SJCRH30 (cell line): ENCODE data around the gene MAP2K2. TPM values are rescaled to one million over a fixed set of nuclear protein-coding genes. Genes with fewer than 3 reads are reported as not detected.
"Not testable (repeated sequence)": the region's sequence is repeated elsewhere in the genome, so short reads cannot be mapped to it uniquely, and the experiment has no call there.

ENCODE experiments used
- DNase-seq, 2 experiments: peaks; one replicate each; pipeline ENCODE4 v3.0.0-alpha.2; 2015 to 2020
- H3K27ac ChIP-seq: fragments of 250-450 bp; sonication (Bioruptor Pico); 2 replicates; pipeline ENCODE4 v1.5.1; 2020; ENCODE audit warnings: mild to moderate bottlenecking, moderate library complexity
- H3K27me3 ChIP-seq: fragments of 250-450 bp; sonication (Bioruptor Pico); 2 replicates; pipeline ENCODE4 v1.5.1; 2020; ENCODE audit warnings: mild to moderate bottlenecking, moderate library complexity
- H3K36me3 ChIP-seq: fragments of 250-450 bp; sonication (Bioruptor Pico); 2 replicates; pipeline ENCODE4 v1.5.1; 2020; ENCODE audit warnings: mild to moderate bottlenecking, moderate library complexity
- H3K4me1 ChIP-seq: fragments of 250-450 bp; sonication (Bioruptor Pico); 2 replicates; pipeline ENCODE4 v1.5.1; 2020; ENCODE audit warnings: mild to moderate bottlenecking, moderate library complexity
- H3K4me3 ChIP-seq: fragments of 250-450 bp; sonication (Bioruptor Pico); 2 replicates; pipeline ENCODE4 v1.5.1; 2020; ENCODE audit warnings: mild to moderate bottlenecking, moderate library complexity
- H3K9me3 ChIP-seq: fragments of 250-450 bp; sonication (Bioruptor Pico); replicated peaks from 2 replicates; pipeline ENCODE4 v1.5.1; 2020; ENCODE audit warnings: mild to moderate bottlenecking, moderate library complexity
- total RNA-seq: library from RNA; depleted of rRNA; stranded (reverse); fragments of >200 nt; shearing (Covaris generic); gene quantifications from 2 replicates; pipeline ENCODE4 v1.2.3, GENCODE V29; 2014; rRNA removed

The MAP2K2 gene
- total RNA-seq: 118 and 122 TPM in 2 replicates

DNA sequence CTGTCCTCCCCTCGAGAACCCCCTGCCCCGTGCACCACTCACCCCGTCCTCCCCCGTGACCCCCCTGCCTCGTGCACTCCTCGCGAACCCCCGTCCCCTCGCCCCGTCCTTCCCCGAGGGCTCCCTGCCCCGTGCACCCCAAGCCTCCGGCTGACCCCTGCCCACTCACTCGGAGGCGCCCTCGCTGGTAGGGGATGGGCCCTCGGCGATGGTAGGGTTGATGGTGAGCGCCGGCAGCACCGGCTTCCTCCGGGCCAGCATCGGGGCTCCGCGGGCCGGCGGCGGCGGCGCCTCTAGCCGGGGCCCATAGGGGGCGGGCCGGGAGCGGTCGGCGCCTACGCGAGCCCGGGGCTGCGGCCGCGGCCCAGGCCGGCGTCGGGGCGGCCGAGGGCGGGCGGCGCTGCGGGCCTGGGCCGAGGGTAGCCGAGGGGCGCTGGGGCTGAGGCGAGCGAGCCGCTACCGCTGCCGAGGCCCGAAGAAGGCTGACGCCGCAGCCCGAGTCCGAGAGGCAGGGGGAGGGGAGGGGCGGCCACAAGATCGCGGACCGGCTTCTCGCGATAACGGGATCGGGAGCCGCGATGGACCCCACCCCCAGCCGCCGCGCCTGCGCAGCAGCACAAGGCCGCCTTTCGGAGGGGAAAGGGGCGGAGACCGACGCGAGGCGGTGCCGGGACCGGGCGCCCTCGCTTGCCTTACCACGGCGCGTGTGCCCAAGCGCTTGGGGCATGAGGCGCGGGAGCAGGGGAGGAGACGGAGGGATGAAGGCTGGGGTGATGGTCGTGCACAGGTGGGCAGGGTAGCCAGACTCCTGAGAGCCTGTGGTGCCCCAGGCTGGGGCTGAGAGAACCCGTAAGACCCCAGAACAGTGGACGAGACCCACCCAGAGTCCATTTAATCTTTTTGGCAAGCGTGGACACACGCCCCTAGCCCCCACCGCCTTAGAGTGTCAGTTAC lies at the start of gene MAP2K2:
MAP2K2 (minus strand) TSS at position 508 of the 954 bp plus-strand sequence; CDS start at position 261, 247 bp downstream.
- Histone ChIP-seq H3K27ac (peak within 1 kb of the TSS; percentile 49), H3K36me3 (no peaks in the 10 kb centered on the region), H3K4me3 (peak within 1 kb of the TSS; percentile 80), H3K27me3 (no peaks in the 10 kb centered on the region), H3K4me1 (no peaks in the 10 kb centered on the region; the same call in 1 of the 2 replicates), H3K9me3 (no peaks in the 10 kb centered on the region)
- DNase-seq: peak; percentile 92 to 95

DNA sequence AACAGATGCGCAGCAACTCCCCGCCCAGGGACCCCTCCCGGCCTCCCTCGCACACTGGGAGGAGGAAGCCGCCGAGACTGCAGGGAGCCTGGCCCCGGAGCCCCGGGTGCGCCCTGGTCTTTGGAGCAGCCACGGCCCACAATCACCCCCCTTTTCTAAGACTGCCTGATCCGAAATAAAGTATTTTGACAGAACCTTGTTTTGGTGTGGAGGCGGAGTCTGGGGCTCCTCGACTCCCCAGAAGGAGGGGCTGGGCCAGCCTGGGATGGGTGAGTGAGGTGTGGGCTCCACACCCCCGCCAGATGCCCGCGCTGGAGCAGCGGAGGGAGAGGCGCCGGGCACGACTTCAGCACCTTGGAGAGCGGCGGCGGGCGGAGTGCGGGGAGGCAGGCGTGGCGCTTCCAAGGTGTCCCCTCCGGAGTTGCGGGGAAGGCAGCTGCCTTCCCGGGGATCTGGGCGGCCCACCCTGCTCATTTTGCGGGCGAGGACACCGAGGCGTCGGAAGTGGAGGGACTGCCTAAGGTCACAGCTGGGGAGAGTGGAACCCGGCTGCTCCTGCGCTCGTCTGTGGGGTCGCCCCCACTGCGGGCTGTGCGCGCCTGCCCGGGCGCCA lies 49.0 kb upstream of the MAP2K2 start:
- Histone ChIP-seq H3K9me3 (no peaks in the 10 kb centered on the region), H3K27me3 (no peaks in the 10 kb centered on the region), H3K36me3 (no peaks in the 10 kb centered on the region), H3K4me1 (no peaks in the 10 kb centered on the region), H3K4me3 (no peak overlapping the region), H3K27ac (no peak overlapping the region)
- peak; percentile 68 to 75 for DNase-seq

DNA sequence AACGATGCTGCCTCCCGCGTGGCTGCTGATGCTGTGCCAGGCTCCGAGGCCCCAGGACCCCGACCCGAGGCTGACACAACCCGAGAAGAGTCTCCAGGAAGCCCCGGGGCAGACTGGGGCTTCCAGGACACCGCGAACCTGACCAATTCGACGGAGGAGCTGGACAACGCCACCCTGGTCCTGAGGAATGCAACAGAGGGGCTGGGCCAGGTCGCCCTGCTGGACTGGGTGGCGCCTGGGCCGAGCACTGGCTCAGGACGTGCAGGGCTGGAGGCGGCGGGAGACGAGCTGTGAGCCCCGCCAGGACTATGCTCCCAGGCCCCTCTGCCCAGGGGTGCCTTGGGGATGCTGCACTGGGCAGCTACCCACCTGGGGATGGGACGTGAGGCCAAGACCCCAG lies 47.8 kb upstream of the MAP2K2 start:
- H3K9me3 ChIP-seq: no peaks in the 10 kb centered on the region
- no peaks in the 10 kb centered on the region for H3K36me3 ChIP-seq
- H3K4me1 ChIP-seq: no peaks in the 10 kb centered on the region
- H3K4me3 ChIP-seq: no peak overlapping the region
- no peaks in the 10 kb centered on the region for H3K27me3 ChIP-seq
- DNase-seq: no peak
- H3K27ac ChIP-seq: no peak overlapping the region

DNA sequence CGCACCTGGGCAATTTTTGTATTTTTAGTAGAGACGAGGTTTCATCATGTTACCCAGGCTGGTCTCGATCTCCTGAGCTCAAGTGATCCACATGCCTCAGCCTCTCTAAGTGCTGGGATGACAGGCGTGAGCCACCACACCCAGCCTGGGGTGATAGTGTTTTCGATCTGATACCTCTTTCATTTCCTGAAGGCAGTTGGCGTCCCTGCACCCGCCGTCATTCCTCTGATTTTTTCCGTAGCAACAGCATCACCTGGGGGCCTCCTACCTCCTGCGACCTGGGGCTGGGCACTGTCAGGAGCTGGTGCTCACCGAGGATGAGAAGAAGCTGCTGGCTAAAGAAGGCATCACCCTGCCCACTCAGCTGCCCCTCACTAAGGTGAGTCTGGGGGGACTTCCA lies 40.3 kb upstream of the MAP2K2 start:
- no peak overlapping the region for H3K4me3 ChIP-seq
- H3K9me3 ChIP-seq: no peaks in the 10 kb centered on the region
- DNase-seq: no peak
- H3K36me3 ChIP-seq: no peaks in the 10 kb centered on the region
- no peaks in the 10 kb centered on the region for H3K27me3 ChIP-seq
- H3K4me1 ChIP-seq: no peaks in the 10 kb centered on the region
- H3K27ac ChIP-seq: no peak overlapping the region

DNA sequence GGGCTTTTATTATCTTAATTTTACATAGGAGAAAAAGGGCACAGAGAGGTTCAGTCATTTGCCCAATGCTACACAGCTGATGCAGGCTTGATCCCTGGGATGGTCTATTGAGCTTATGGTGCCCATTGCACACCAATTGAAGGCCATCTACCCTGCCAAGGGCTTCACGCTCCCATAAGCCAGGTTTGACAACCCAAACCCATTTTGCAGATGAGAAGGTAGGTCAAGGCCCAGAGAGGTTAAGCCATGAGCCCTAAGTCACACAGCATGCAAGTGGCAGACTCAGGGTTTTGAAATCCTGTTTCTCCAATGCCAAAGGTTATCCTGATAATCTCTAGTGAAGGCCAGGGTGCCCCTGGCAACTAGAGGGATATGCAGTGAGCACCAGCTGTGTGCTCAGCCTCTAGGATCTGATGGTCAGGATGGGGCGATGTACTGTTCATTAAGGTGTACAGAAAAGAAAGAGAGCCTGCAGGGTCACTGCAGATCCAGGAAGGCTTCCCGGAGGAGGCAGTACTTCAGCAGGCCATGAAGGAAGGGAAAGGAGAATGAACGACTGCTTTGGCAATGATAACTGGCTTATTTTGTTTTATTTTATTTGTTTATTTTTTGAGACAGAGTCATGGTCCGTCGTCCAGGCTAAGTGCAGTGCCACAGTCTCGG lies 37.6 kb upstream of the MAP2K2 start:
- H3K27ac ChIP-seq: no peak overlapping the region
- no peaks in the 10 kb centered on the region for H3K9me3 ChIP-seq
- H3K4me1 ChIP-seq: no peaks in the 10 kb centered on the region
- DNase-seq: no peak
- peaks cover 4% of the 10 kb centered on the region; the same call in 1 of the 2 replicates for H3K27me3 ChIP-seq
- H3K4me3 ChIP-seq: no peak overlapping the region
- H3K36me3 ChIP-seq: no peaks in the 10 kb centered on the region

DNA sequence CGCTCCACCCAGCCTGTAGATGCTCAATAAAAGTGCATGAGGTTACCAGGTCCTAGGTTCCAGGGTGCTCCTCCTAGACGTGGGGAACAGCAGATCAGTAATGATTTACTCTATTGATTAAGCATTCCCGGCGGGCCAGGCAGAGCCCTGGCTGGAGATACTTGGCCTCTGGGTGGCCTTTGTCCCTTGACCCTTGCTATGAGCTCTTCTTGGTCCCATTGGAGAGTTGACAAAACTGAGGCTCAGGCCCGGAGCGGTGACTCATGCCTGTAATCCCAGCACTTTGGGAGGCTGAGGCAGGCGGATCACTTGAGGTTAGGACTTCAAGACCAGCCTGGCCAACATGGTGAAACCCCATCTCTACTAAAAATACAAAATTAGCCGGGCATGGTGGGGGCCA lies 34.0 kb upstream of the MAP2K2 start:
- H3K27me3 ChIP-seq: peaks cover 22% of the 10 kb centered on the region
- not testable (repeated sequence) for H3K4me3 ChIP-seq, H3K9me3 ChIP-seq, H3K36me3 ChIP-seq, H3K27ac ChIP-seq, H3K4me1 ChIP-seq, DNase-seq

DNA sequence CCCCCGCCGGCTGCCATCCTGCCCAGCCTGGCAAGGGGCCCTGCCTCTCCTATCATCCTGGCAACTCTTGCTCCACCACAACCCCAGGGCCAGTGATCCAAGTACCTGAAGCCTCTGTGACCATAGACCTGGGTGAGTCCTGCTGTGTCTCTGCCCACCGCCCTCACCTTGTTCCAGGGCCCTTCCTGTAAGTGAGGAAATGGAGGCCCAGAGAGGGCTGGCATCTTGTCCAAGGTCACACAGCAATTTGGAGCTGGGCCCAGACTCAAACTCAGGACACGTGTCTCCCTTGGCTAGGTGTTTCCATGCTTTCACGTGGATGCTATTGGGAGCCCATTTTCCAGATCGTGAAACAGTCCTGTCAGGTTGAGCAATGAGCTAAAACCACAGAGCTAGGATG lies 33.2 kb upstream of the MAP2K2 start:
- DNase-seq: no peak
- H3K4me1 ChIP-seq: no peaks in the 10 kb centered on the region
- no peak overlapping the region for H3K4me3 ChIP-seq
- H3K36me3 ChIP-seq: no peaks in the 10 kb centered on the region
- H3K9me3 ChIP-seq: no peaks in the 10 kb centered on the region
- no peak overlapping the region for H3K27ac ChIP-seq
- peaks cover 26% of the 10 kb centered on the region for H3K27me3 ChIP-seq

DNA sequence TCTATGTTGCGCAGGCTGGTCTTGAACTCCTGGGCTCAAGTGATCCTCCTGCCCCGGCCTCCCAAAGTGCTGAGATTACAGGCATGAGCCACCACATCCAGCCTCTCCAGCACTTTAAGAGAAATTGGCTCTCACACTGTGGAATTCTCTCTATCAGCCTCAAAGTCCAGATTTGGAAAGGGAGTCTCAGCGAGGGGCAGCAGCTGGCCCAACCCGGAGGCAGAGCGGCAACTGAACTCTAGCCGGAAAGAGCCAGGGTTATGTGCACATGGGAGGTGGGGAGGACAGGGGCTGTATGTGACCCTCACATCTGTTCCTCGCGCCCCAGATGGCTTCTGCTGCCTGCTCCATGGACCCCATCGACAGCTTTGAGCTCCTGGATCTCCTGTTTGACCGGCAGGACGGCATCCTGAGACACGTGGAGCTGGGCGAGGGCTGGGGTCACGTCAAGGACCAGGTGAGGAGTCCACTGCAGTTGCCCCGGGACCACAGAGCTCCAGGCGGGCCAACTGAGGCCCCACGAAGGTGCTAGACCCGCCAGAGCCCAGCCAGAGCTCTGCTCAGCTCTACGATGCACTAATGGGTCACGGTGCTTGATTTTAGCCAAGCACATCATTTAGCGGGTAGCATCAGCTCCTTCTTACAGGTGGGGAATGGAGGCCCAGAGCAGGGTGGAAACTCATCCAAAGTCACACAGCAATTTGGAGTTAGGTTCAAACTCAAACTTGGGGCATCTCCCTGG lies 30.8 kb upstream of the MAP2K2 start:
- H3K27me3 ChIP-seq: peaks cover 26% of the 10 kb centered on the region
- no peak overlapping the region for H3K4me3 ChIP-seq
- H3K36me3 ChIP-seq: no peaks in the 10 kb centered on the region
- DNase-seq: no peak
- H3K4me1 ChIP-seq: no peaks in the 10 kb centered on the region
- no peak overlapping the region for H3K27ac ChIP-seq
- H3K9me3 ChIP-seq: no peaks in the 10 kb centered on the region

DNA sequence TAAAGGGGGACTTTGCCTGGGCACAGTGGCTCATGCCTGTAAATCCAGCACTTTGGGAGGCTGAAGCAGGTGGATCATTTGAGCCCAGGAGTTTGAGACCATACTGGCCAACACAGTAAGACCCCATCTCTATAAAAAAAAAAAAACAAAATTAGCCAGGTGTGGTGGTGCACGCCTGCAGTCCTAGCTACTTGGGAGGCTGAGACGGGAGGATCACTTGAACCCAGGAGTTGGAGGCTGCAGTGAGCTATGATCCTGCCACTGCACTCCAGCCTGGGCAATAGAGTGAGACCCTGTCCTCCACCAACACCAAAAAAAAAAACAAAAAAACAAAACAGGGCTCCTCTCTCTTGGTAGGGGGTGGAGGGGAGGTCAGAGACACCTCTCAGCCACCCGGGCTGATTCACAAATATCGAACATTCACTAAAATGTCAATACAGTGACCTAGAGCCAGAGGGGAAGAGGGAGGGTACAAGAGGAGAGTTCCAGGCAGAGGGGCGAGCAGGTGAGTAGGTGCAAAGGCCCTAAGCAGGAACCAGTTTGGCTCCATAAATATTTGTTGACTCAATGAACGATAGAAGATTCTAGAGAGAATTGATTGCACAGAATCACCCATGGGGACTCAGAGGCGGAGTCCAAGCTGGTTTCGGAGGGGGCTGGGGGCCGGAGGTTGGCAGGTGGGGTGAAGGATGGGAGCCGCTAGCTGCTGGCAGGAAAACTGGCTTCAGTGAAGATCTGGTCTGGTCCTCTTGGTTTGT lies 28.5 kb upstream of the MAP2K2 start:
- Histone ChIP-seq H3K27ac (no peak overlapping the region), H3K4me3 (no peak overlapping the region), H3K27me3 (peaks cover 26% of the 10 kb centered on the region), H3K9me3 (no peaks in the 10 kb centered on the region), H3K4me1 (no peaks in the 10 kb centered on the region), H3K36me3 (no peaks in the 10 kb centered on the region)
- DNase-seq: no peak

DNA sequence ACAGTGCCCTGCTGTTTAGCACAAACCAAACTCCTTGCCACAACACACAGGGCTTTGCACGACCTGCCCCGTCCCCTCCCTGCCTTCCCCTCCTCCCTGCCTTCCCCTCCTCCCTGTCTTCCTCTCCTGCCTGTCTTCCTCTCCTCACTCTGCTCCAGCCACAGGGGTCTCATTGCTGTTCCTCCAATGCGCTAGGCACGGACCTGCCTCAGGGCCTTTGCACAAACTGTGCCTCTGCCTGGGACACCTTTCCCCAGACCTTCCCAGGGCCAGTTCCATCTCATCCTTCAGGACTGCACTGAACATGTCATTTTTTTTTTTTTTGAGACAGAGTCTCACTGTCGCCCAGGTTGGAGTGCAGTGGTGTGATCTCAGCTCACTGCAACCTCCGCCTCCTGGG lies 27.7 kb upstream of the MAP2K2 start:
- H3K4me3 ChIP-seq: no peak overlapping the region
- no peak overlapping the region for H3K27ac ChIP-seq
- peaks cover 22% of the 10 kb centered on the region for H3K27me3 ChIP-seq
- no peaks in the 10 kb centered on the region for H3K4me1 ChIP-seq
- DNase-seq: no peak
- H3K36me3 ChIP-seq: no peaks in the 10 kb centered on the region
- no peaks in the 10 kb centered on the region for H3K9me3 ChIP-seq

DNA sequence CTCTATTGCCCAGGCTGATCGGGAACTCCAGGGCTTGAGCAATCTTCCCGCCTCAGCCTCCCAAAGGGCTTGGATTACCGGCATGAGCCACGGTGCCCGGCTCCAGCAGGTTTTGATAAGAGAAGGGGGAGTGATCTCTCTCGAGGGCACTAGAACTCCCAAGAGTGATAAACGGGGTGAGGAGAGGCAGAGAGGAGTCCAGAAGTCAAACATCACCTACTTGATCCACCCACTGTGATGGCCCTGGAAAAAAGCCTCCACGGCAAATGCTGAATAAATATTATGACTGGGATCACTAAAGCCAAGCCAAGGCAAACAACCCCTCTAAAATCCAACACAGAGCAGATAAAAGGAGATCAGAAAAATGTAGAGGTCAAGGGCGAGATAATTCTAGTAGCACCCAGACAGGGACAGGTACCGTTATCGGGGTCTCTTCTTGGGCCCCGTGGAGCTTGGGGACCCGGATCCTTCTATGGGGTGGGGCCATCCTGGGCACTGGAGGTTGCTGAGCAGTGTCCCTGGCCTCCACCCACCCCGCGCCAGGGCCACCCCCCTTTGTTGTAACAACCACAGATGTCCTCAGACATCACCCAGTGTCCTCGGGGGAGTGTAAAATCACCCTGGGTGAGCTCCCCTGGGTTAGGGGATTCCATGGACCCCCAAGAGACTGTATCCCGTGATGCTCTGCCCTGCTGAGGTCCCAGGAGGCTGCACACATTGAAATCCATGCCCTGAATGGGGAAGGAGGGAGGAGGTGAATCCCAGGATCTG lies 25.8 kb upstream of the MAP2K2 start:
- Histone ChIP-seq H3K4me1 (no peaks in the 10 kb centered on the region), H3K4me3 (no peak overlapping the region), H3K27ac (no peak overlapping the region), H3K36me3 (no peaks in the 10 kb centered on the region), H3K9me3 (no peaks in the 10 kb centered on the region), H3K27me3 (peaks cover 20% of the 10 kb centered on the region)
- no peak for DNase-seq

DNA sequence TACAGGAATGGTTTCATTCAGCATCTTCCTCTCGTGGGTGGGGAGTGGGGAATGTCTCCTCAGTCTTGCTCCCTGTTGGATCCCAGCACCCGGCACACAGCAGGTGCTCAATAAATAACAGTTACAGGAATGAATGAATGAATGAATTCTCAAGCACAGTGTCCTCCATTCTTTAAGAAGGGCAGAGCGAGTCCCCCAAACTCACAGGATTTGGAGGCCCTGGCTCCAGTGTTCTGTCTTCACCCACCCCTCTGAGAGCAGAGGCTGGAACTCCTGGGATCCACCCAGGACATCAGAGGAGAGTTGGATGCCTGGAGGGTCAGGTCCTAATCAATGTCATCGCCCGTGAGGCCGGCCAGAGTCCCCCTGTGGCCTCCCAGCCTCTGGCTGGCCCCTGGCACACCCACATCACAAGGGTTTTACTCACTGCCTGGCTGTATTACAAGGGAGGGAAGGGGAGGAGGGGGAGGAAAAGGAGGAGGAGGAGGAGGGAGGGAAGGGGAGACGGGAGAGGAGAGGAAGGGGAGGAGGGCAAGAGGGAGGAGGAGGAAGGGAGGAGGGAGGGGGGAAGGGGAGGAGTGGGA lies 20.8 kb upstream of the MAP2K2 start:
- H3K36me3 ChIP-seq: no peaks in the 10 kb centered on the region
- H3K27ac ChIP-seq: no peak overlapping the region
- H3K27me3 ChIP-seq: peaks cover 6% of the 10 kb centered on the region; the same call in 1 of the 2 replicates
- H3K4me1 ChIP-seq: no peaks in the 10 kb centered on the region
- no peak overlapping the region for H3K4me3 ChIP-seq
- H3K9me3 ChIP-seq: no peaks in the 10 kb centered on the region
- DNase-seq: no peak

DNA sequence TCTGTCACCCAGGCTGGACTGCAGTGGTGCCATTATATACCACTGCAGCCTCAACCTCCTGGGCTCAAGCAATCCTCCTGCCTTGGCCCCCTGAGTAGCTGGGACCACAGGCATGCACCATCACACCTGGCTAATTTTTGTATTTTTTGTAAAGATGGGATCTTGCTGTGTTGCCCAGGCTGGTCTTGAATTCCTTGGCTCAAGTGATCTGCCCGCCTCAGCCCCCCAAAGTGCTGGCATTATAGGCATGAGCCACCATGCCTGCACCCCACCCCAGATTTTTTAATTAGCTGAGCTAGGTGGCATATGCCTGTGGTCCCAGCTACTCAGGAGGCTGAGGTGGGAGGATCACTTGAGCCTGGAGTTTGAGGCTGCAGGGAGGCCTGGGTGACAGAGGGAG lies 19.0 kb upstream of the MAP2K2 start:
- not testable (repeated sequence) for H3K4me1 ChIP-seq, DNase-seq, H3K36me3 ChIP-seq, H3K27ac ChIP-seq, H3K27me3 ChIP-seq, H3K9me3 ChIP-seq, H3K4me3 ChIP-seq
